Vagina (tissue), 2 donors: ENCODE results near the gene ADAMTS4.

Experiments used
- CTCF ChIP-seq, 3 experiments: fragments of 450-650 bp in 2 of 3; fragments of 200-600 bp in 1 of 3; sonication (generic) in 1 of 3; IDR thresholded peaks; one replicate each; pipeline ENCODE4 v1.5.1; 2017 to 2019; ENCODE audit warnings: antibody characterized with exemption in 3 of 3, mild to moderate bottlenecking in 2 of 3, moderate library complexity in 2 of 3
- POLR2A ChIP-seq, 2 donors: fragments of 450-650 bp; IDR thresholded peaks; one replicate each; pipeline ENCODE4 v1.6.1; 2017; ENCODE audit warnings: antibody characterized with exemption in 2 of 2, mild to moderate bottlenecking in 2 of 2, moderate library complexity in 2 of 2
- POLR2AphosphoS5 ChIP-seq, 2 donors: sonication (generic); formaldehyde crosslinking; IDR thresholded peaks; one replicate each; pipeline ENCODE4 v1.9.0; 2017; ENCODE audit warnings: antibody characterized with exemption in 2 of 2, mild to moderate bottlenecking in 2 of 2, low read depth in 1 of 2; ENCODE audit not compliant: insufficient read depth in 1 of 2

- TF ChIP-seq POLR2AphosphoS5 (IDR thresholded peaks at IDR 0.05; ENCODE audit: insufficient read depth in 1 of 2, low read depth in 1 of 2) (no peak), CTCF (IDR thresholded peaks at IDR 0.05) (no peak), POLR2A (IDR thresholded peaks at IDR 0.05) (no peak)
Measured at GRCh38 chr1:161158316-161159010, 40.4 kb downstream of the ADAMTS4 start.
